Measurements from ENCODE around the gene HCFC1R1. TPM values are rescaled to one million over a fixed set of nuclear protein-coding genes. Genes with fewer than 3 reads are reported as not detected.

The HCFC1R1 gene
- total RNA-seq, 4 donors from 2014 or later: 27.5 to 41.5 (median 31.9) TPM

DNA sequence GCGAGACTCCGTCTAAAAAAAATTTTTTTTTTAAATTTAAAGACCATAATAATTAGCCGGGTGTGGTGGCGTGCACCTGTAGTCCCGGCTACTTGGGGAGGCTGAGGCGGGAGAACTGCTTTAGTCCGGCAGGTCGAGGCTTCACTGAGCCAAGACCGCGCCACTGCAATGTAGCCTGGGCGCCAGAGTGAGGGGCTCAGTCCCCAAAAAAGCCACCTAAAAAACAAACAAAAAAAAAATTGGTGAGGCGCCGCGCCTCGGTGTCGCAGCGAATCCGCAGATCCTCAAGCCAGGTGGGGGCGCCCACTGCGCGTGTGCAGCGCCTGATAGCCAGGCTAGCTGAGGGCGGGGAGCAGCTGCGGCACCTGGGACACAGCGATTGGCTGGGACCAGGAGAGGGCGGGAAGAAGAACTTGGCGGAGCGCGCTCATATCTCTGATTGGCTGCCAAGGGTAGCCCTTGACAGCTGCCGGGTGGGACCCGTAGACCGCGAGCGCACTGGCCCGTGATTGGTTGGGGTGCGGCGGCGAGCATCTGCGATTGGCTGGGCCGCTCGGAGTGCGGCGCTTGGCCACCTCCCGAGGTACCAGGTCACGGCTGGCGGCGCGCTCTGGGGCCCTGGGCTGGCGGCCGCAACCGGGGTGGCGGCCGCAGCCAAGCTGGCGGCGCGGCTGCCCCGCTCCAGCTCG is 20.0 kb downstream of the HCFC1R1 start:
- DNase-seq (ENCODE audit: low spot score in 2 of 2): peak; percentile 95 to 99
- H3K4me3 ChIP-seq (ENCODE audit: low read depth, poor library complexity, severe bottlenecking): no peak overlapping the region
- TF ChIP-seq CTCF (IDR thresholded peaks at IDR 0.05): no peak
- TF ChIP-seq POLR2A (IDR thresholded peaks at IDR 0.05): no peak
- intact Hi-C loops (cut with DNase I; ENCODE audit: low total_unique reads): no loop called here
- 8 to 13% methylated on average over 39 to 45 of the region's 58 CpGs for WGBS, 2 donors

DNA sequence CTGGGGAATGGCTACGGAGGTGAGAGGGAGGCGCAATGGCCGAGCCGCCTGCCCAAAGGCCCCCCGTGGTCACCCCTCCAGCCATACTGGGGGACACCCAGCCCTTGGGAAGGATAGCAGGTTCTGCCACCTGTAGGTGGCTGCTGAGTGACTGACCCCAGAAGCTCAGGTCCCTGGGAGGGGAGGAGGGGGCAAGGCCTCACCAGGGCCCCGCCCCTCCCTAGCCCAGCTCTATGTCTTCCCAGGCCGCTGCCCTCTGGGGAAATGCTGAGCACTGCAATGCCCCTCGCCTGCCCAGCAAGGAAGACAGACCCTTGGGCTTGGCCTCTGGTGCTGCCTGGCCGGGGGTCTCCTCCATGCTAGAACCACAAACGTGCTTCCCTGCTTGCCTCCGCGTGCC is 22.4 kb downstream of the HCFC1R1 start:
- no peak for DNase-seq (ENCODE audit: low spot score in 2 of 2)
- intact Hi-C loops (cut with DNase I; ENCODE audit: low total_unique reads): no loop called here
- no peak overlapping the region for H3K4me3 ChIP-seq (ENCODE audit: low read depth, poor library complexity, severe bottlenecking)
- WGBS, 2 donors: 68 to 80% methylated on average over 10 to 12 of the region's 12 CpGs
- TF ChIP-seq CTCF (IDR thresholded peaks at IDR 0.05): no peak
- TF ChIP-seq POLR2A (IDR thresholded peaks at IDR 0.05): no peak

DNA sequence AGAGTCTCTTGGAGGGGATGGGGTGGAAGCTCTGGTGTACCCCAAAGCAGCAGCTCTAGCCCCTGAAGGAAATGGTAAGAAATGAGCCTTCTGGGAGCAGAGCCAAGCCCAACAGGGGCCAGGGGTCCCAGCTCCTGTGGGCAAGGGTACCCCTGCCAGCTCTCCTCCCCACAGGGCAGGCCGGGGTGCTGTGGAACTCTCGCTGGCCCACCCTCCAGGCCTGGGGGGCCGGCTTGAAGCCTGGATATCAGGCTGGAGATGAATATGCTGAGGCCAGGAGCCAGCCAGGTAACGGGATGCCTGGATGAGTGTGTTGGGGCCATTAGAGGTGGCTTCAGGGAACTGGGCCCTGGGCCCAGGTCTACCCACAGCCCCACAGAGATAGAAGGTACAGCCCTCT is 23.2 kb downstream of the HCFC1R1 start:
- 74 to 86% methylated on average over 3 to 4 of the region's 4 CpGs for WGBS, 2 donors
- intact Hi-C loops (cut with DNase I; ENCODE audit: low total_unique reads): no loop called here
- H3K4me3 ChIP-seq (ENCODE audit: low read depth, poor library complexity, severe bottlenecking): no peak overlapping the region
- no peak for TF ChIP-seq POLR2A (IDR thresholded peaks at IDR 0.05)
- TF ChIP-seq CTCF (IDR thresholded peaks at IDR 0.05): no peak
- no peak for DNase-seq (ENCODE audit: low spot score in 2 of 2)

DNA sequence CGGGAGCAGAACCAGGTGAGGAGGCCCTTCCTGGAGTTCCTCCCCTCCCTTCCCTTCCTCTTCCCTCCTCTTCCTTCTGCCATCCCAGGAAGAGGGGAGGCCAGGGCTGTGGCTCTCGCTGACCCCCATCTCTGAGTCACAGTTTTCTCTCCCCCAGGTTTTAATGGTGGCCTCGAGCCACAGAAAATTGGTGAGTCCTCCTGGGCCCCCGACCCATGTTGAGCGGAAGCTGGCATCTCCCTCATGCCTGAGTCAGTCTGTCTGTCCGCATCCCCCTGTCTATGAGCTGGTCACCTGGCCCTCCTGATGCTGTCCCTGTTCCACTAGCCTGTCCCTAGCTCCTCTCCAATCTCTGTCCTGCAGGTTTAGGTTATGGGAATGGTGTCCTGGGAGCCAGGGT is 23.8 kb downstream of the HCFC1R1 start:
- TF ChIP-seq CTCF (IDR thresholded peaks at IDR 0.05) (no peak), POLR2A (IDR thresholded peaks at IDR 0.05) (no peak)
- H3K4me3 ChIP-seq (ENCODE audit: low read depth, poor library complexity, severe bottlenecking): no peak overlapping the region
- no peak for DNase-seq (ENCODE audit: low spot score in 2 of 2)
- intact Hi-C loops (cut with DNase I; ENCODE audit: low total_unique reads): no loop called here
- WGBS, 2 donors: 85 to 89% methylated on average over 6 of the region's 6 CpGs

- intact Hi-C loops (cut with DNase I; ENCODE audit: low total_unique reads): no loop called here
- no peak overlapping the region for H3K4me3 ChIP-seq (ENCODE audit: low read depth, poor library complexity, severe bottlenecking)
- no peak for DNase-seq (ENCODE audit: low spot score in 2 of 2)
- TF ChIP-seq POLR2A (IDR thresholded peaks at IDR 0.05) (no peak), CTCF (IDR thresholded peaks at IDR 0.05) (no peak)
- WGBS, 2 donors: 79 to 90% methylated on average over 10 to 13 of the region's 13 CpGs
Measured at GRCh38 chr16:2996298-2996697, 27.4 kb downstream of the HCFC1R1 start.
